C4-2B (cell line): ENCODE results near the gene STT3A.

Experiments
- H3K27ac ChIP-seq: fragments of 450-650 bp; 2 replicates; pipeline ENCODE4 v1.5.1; 2017
- ZFX ChIP-seq: fragments of 450-650 bp; IDR thresholded peaks from 2 replicates; pipeline ENCODE4 v1.6.1; 2017
- TF ChIP-seq, protein P1 (sequence below): fragments of 450-650 bp; conservative IDR thresholded peaks from 2 replicates; pipeline ENCODE4 v1.5.1; 2017; ENCODE audit warnings: mild to moderate bottlenecking

Gene STT3A

DNA sequence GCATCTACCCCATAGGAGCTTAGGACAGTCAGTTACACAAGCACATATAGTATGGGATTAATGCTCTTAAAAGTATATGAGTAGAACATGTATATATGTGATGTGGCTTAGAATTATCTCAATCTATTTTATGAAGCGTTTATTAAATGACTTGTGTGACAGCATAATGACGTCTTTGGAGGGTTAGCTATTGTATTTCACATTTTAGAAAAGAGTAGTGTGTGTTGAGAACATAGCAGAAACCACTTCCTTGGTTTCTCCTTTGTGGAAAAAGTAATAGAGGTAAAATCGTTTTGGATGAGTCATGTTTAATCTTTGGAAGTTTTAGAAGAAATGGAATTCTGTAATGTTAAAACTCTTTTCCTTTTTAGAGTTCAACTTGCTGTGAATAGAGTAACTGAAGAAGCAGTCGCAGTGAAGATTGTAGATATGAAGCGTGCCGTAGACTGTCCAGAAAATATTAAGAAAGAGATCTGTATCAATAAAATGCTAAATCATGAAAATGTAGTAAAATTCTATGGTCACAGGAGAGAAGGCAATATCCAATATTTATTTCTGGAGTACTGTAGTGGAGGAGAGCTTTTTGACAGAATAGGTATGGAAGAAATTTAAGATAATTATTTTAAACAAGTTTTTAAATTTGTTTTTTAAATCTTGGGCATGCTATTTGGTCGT lies 34.7 kb downstream of the STT3A start:
- TF ChIP-seq, protein P1, sequence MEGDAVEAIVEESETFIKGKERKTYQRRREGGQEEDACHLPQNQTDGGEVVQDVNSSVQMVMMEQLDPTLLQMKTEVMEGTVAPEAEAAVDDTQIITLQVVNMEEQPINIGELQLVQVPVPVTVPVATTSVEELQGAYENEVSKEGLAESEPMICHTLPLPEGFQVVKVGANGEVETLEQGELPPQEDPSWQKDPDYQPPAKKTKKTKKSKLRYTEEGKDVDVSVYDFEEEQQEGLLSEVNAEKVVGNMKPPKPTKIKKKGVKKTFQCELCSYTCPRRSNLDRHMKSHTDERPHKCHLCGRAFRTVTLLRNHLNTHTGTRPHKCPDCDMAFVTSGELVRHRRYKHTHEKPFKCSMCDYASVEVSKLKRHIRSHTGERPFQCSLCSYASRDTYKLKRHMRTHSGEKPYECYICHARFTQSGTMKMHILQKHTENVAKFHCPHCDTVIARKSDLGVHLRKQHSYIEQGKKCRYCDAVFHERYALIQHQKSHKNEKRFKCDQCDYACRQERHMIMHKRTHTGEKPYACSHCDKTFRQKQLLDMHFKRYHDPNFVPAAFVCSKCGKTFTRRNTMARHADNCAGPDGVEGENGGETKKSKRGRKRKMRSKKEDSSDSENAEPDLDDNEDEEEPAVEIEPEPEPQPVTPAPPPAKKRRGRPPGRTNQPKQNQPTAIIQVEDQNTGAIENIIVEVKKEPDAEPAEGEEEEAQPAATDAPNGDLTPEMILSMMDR = no peak
- no peak for TF ChIP-seq ZFX
- no peak overlapping the region for H3K27ac ChIP-seq

DNA sequence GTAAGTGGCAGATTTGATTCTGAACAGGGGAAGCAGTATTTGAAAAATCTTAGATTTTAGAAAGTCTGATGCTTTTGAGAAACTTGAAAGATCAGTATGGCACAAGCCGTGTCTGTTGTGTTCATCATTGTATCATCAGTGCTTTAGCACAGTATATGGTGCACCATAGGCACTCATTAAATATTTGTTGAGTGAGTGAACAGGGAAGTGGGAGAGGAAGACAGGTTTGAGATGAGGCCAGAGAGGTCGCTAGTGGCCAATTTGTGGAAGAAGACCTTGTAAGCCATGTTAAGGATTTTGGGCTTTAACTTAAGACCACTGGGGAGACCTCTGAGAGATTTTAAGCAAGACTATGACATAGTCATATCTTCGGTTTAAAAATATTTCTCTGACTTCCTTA lies 45.2 kb downstream of the STT3A start:
- TF ChIP-seq ZFX = no peak
- TF ChIP-seq, protein P1 = no peak
- no peak overlapping the region for H3K27ac ChIP-seq

DNA sequence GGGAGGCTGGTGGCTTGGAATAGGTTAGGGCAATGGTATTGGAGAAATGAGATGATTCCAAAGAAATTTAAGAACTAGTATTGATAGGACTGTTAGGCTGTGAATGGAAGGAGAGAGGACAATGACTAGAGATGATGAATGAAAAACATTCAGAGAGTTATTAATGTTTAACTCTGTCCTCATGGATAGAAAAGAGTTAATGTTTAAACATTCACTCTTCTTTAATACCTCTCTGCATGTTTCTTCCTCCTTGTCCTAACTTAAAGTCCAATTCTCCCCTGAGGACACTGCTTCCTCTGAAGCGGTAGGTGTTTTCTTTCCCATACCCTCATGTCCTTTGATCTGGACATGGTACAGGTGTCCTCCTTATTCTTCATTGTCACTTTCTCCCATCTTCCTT lies 45.7 kb downstream of the STT3A start:
- no peak overlapping the region for H3K27ac ChIP-seq
- TF ChIP-seq, protein P1 = no peak
- TF ChIP-seq ZFX = no peak

DNA sequence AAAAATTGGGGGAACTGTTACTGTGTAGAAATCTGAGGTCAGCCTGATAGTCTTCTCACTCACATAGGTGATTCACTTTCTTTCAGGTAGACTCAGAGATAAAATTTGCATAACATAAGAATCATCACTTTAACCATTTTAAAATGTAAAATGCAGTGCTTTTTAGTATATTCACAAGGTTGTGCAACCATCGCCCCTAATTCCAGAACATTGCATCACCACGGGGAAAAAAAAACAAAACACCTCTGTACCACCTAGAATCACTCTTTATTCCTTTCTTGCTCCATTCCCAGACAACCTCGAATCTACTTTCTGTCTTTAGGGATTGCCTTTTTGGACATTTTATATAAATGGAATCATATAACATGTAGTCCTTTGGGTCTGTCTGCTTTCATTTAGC lies 53.2 kb downstream of the STT3A start:
- TF ChIP-seq, protein P1 = no peak
- no peak for TF ChIP-seq ZFX
- H3K27ac ChIP-seq = no peak overlapping the region

DNA sequence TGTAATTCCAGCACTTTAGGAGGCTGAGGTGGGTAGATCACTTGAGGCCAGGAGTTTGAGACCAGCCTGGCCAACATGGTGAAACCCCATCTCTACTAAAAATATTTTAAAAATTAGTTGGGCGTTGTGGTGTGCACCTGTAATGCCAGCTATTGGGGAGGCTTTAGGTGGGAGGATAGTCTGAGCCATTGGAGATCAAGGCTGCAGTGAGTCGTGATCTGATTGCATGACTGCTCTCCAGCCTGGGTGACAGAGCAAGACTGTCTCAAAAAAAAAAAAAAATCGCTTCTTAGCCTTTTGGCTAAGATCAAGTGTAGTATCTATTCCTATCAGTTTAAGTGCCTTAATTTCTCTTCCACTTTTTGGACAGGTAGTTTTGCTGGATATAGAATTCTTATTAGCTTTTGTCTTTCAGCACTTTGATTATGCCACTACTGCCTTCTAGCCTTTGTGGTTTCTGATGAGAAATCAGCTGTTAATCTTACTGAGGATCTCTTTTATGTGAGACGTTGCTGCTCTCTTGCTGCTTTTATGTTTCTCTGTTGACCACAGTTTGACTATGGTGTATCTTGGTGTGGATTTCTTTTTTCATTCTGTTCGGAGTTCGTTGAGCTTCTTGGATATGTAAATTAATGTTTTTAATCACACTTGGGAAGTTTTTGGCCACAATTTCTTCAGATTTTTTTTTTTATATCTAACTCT lies 57.0 kb downstream of the STT3A start:
- no peak for TF ChIP-seq ZFX
- TF ChIP-seq, protein P1 = no peak
- no peak overlapping the region for H3K27ac ChIP-seq

DNA sequence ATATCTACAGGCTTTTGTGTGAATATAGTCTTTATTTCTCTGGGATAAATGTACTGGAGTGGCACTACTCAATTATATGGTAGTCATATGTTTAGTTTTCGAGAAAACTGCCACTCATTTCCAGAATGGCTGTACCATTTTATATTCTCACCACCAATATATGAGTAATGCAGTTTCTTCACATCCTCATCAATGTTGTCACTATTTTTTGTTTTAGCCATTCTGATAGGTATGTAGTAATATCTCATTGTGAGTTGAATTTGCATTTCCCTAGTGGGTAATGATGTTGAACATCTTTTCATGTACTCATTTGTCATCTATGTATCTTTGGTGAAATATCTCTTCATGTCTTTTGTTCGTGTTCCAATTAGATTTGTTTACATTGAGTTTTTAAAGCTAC lies 70.0 kb downstream of the STT3A start:
- TF ChIP-seq ZFX = no peak
- no peak overlapping the region for H3K27ac ChIP-seq

DNA sequence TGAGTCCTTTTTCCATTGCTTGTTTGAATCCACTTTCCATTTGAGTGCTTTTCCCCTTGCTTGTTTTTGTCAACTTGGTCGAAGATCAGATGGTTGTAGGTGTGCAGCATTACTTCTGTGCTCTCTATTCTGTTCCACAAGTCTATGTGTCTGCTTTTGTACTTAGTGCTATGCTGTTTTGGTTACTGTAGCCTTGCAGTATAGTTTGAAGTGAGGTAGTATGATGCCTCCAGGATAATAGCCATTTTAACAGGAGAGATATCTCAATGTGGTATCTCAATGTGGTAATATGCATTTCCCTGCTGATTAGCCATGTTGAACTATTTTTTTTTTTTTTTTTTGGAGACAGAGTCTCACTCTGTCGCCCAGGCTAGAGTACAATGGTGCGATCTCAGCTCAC lies 71.3 kb downstream of the STT3A start:
- H3K27ac ChIP-seq = no peak overlapping the region
- TF ChIP-seq, protein P1 = no peak
- no peak for TF ChIP-seq ZFX

DNA sequence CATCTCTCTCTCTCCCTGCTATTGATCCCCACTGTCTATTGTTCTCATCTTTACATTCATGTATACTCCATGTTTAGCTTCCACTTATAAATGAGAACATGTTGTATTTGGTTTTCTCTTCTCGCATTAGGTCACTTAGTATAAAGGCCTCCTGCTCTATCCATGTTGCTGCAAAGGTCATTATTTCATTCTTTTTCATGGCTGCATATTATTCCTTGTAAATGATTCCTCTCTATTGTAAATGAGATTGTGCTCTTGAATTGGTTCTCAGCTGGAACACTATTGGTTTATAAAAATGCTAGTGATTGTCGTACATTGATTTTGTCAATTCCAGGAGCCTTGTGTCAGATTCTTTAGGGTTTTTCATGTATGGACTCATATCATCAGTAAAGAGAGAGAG lies 74.5 kb downstream of the STT3A start:
- no peak for TF ChIP-seq ZFX
- TF ChIP-seq, protein P1 = no peak
- H3K27ac ChIP-seq = no peak overlapping the region
